LNCAP (cell line): ENCODE measurements around the gene PHF19.

Source experiments
- TF ChIP-seq, protein P1 (sequence below): fragments of 450-650 bp; IDR thresholded peaks from 2 replicates; pipeline ENCODE4 v1.5.1; 2017; ENCODE audit warnings: mild to moderate bottlenecking

PHF19 gene

DNA sequence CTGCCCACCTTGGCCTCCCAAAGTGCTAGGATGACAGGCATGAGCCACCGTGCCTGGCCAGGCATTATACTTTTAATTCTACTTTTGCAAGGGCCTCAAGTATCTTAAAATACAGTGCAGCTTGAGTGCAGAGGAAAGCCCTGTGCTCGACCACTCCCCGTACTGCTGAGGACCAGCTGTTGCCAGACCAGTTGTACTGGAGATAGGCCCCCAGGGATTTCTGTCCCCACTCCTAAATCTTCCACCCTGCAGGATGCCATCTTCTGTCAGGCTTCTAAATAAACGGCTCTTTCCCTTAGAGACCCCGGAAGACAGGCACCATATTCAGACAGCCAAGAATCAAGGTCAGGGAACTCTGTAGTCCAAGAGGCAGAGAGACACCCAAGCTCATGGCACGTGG, 17.6 kb downstream of the PHF19 start:
- TF ChIP-seq, protein P1, sequence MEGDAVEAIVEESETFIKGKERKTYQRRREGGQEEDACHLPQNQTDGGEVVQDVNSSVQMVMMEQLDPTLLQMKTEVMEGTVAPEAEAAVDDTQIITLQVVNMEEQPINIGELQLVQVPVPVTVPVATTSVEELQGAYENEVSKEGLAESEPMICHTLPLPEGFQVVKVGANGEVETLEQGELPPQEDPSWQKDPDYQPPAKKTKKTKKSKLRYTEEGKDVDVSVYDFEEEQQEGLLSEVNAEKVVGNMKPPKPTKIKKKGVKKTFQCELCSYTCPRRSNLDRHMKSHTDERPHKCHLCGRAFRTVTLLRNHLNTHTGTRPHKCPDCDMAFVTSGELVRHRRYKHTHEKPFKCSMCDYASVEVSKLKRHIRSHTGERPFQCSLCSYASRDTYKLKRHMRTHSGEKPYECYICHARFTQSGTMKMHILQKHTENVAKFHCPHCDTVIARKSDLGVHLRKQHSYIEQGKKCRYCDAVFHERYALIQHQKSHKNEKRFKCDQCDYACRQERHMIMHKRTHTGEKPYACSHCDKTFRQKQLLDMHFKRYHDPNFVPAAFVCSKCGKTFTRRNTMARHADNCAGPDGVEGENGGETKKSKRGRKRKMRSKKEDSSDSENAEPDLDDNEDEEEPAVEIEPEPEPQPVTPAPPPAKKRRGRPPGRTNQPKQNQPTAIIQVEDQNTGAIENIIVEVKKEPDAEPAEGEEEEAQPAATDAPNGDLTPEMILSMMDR, result no peak

DNA sequence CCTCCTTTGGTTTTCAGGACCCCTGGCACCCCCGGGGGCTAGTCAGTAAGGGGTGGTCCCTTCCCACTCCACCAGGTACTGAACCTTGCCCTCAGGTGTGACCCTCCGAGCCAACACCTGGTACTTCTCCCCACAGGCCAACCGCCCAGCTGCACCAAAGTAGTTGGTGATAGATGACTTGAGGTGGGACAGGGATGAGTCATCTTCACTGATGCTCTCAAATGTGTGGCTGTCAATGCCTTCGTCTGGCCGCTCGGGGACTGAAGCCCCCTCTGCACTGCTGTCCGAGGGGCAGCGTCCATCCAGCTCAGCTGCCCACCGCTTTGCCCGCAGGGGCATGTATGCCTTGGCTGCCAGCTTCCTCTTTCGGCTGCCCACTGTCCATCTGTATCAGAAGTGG, 19.1 kb downstream of the PHF19 start:
- TF ChIP-seq, protein P1, result no peak

- TF ChIP-seq, protein P1, result no peak
Measured at GRCh38 chr9:120857481-120857880, 19.5 kb downstream of the PHF19 start.

- TF ChIP-seq, protein P1, result no peak
Measured at GRCh38 chr9:120856700-120857099, 20.3 kb downstream of the PHF19 start.

DNA sequence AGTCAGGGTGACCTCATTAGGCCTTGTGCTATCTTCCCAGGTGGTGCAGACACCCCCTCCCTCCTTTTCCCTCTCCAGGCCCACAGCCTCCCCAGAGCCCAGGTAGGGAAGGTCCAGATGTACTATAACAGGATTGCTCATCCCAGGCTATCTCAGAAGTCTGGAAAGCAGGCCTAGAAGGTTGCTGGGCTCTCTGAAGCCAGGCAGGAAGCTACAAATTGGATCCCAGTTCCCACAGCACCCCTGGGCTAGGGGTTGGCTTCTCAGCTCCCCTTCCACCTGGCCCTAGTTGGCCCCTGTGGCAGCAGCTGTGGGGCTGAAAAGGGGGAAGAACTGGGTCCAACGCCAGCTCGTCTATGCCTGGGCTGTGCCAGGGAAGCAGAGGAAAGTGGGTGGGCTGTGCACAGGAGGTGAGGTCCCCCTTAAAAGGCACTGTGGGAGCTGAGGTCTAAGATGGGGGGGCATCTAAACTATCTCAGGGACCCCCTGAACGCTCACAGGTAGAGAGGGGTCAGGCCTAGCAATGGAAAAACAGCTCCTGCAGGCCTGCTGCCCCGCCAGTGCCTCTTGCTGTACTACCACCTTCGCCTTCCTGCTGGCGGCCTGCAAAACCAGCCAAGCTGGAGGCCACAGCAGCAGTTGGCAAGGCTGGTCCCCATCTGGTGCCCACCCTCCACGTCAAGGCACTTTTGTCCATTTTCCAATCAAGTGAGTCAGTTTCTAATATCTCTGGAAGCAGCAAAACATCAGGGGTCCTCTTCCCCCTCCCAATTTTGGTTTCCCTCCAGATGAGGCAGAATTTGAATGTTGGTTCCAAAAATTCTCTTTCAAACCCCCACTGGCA, 20.9 kb downstream of the PHF19 start:
- TF ChIP-seq, protein P1, result no peak

DNA sequence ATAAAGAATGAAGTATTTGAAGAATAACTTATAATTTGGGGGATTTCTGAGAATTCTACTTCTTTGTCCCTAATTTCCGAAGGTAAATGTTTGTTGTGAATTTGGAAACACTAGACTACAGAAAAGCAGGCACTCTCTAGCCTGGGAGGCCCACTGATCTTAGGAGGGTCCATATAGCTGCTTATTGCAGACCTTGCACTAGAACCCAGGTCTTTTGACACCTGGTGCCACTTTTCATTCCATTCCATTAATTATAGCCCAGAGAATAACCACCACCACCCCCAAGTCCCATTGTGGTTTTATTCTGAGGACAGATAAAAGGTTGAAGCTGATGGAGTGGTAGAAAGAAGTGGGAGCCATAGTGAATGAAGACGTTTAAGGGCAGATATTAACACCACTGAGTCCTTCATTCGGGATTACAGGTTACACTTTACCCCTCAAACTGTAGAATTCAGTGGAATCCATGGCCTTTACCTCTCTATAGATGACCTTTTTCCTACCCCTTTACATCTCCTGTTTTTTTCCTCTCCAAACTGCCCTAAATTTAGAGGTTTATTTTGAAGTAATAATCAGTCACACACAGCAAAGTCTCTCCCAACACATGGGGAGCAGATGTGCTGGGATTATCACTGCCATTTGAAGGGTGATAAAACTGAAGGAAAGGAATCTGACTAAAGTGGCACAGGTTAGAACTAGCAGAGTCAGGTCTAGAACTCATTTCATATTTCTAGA, 22.2 kb downstream of the PHF19 start:
- TF ChIP-seq, protein P1, result no peak

DNA sequence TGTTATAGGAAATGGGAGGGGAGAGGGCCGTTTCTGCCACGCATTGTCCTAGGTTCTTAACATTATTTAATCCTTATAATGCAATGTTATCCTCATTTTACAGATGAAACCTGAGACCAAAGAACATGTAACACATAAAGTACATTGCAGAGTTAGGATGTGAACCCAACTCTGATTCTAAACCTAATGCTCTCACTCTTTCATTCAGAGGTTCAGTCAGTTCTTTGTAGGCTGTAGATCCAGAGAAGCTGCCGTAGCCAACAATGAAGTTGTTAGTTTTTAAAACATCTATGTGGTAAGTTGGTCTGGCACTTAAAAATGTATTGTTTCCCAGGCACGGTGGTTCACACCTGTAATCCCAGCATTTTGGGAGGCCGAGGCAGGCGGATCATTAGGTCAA, 23.8 kb downstream of the PHF19 start:
- TF ChIP-seq, protein P1, result no peak
